HG02885 (cell line): ENCODE measurements around the gene ABLIM2.
A peak's percentile ranks its signal among the peaks of the same experiment; 100 is the strongest.

Experiments used
- ATAC-seq: cut with Tn5 transposase; IDR thresholded peaks from one replicate; pipeline ENCODE4 v1.9.1; 2021; ENCODE audit warnings: mild to moderate bottlenecking; ENCODE audit not compliant: unreplicated experiment, poor library complexity

ABLIM2 gene

DNA sequence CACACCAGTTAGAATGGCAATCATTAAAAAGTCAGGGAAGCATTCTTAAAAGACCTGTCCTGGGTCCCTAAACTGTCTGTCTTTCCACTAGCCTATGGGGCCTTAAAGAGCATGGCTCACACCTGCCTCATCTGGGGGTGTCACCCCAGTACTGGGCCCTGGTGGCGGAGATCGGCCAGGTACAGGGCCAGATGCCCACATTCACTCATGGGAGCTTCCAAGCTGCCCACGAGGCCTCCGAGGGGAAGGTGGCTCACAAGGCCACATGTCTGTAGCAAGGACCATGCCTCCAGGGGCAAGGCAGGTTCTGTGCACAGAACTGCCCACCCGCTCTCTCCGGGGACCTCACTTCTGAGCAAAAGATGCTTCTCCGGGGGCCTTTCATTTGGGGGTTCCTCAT, 163.5 kb downstream of the ABLIM2 start:
- no peak for ATAC-seq

- ATAC-seq = no peak
These were observed 164.9 kb downstream of the ABLIM2 start for GRCh38 chr4:7993671-7994070.

DNA sequence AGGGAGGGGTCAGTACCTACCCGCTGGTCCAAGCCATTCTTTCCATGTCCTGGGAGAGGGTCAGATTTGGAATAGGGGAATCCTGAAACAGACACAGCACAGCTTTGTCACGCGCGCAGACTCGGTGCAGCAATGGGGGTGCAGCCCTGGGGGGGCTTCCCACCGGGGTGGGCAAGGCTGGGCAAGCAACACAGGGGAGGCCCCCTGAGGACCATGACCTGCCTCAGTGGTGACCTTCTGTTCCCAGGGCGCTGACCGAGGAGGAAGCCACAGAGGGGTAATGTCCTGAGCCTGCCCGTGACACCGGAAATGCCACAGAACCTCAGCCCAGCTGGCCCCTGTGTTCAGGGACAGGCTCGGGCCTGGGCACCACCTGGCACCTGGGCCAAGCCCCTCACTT, 165.8 kb downstream of the ABLIM2 start:
- ATAC-seq = no peak

- ATAC-seq = no peak
These were observed 167.7 kb downstream of the ABLIM2 start for GRCh38 chr4:7990807-7991459.

DNA sequence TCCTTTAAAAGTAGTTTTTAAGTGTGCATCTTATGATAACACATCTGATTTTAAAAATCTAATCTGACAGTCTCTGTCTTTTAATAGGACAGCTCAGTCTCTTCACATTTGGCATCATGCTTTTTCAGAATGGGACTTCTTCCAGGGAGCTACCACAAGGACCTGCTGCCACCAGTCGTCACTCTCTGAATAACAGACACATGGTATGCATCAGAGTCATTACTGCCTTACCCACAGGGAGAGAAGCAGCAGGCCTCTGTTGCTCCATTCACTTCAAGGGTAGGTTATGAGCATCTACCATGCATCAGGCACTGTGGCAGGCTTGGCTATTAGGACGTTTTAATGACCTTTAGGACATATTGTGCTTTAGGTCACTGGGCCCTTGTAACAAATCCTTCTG, 169.0 kb downstream of the ABLIM2 start:
- ATAC-seq = no peak

DNA sequence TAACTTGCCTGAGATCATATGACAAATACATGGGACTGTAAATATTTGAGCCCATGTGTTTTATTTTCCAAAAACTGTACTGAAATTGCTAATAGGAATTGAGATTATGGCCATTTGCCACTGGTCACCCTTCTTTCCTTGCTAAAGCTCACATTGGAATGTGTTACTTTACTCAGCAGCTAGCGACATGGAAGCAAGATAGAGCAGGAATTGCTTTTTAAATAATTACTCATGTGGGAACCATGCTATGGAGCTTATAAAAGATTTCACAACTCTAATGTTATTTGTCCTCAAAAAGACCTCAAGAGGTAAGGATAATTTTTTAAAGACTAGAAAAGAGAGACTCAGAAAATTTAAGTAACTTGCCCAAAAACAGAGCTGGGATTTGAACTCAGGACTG, 170.2 kb downstream of the ABLIM2 start:
- no peak for ATAC-seq

DNA sequence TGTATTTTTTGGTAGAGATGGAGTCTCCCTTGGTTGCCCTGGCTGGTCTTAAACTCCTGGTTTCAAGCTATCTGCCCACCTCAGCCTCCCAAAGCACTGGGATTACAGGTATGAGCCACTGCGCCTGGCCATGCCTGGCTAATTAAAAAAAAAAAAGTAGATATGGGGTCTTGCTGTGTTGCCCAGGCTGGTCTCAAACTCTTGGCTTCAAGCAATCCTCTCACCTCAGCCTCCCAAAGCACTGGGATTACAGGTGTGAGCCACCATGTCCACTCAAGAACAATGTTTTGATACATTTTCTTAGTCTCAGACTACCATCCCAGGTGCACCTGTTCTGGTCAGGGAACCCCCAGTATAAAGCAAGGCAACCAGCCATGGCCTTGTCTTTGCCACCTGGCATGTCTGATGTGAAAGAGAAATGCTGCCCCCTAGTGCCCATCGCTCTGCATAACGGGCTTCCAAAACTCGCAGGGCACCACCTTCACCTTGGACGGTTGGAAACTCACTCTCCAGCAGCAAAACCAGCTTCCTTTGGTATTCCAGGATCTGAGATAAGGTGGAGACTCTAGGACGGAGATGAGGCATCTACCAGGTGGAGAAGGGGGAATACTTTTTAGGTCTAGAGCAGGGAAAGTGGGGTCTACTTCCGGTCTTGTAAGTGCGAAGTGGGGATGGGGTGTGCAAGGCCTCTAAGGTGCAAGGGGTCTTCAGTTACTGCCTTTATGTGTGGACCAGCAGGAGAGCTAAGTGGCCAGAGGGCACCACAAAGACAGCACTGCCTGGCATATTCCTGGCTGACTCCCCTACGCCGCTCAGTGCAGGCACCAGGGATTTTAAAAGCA, 171.2 kb downstream of the ABLIM2 start:
- ATAC-seq = peak; percentile 79

GRCh38 chr4:7985891-7986441, 172.6 kb downstream of the ABLIM2 start:
- ATAC-seq = no peak

GRCh38 chr4:7985072-7985471, 173.5 kb downstream of the ABLIM2 start:
- no peak for ATAC-seq

DNA sequence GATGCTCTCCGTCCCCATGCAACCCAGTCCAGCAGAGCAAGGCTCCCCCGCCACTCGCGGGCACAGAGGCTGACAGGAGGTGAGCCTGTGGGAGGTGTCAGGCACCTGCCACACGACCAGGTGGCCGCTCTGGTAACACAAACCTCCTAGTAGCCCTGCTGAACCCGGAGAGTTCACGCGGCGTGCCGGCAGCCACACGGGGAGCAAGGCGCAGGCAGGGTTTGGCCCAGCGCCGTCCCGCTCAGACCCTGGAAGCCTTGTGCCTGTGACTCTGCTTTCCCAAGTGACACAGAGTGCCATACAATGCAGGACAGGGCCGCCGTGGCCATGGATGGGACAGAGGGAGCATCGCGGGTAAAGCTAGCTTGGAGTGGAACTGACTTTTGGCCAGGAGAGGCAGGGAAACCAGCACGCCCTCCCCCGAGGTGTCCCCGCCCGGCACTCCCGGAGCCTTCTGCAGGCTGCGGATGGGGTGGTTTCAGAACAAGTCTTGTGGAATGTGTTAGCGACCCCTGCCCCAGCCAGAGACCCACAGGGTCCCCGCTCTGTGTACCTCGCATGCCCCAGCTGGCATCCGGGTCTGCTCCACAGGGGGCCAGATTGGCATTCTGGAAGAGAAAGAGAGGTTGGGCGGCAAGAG, 174.2 kb downstream of the ABLIM2 start:
- no peak for ATAC-seq

DNA sequence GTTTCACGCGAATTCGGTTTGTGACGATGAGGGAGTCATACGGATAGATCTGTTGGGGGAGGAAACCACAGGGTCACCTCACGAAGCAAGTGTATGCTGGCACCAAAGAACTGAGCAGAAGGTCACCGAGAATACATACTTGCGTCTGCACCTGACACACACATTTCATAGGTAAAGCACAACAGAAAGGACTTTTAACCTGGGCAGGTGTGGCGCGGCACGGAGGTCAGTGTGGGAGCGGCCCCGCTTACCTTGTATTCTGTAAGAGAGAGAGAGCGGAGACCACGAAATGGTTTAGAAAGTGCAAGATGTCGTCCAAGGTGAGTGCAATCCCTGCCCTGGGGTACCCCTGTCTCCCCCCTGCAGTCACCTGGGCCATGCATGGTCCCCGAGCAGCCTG, 175.3 kb downstream of the ABLIM2 start:
- no peak for ATAC-seq

DNA sequence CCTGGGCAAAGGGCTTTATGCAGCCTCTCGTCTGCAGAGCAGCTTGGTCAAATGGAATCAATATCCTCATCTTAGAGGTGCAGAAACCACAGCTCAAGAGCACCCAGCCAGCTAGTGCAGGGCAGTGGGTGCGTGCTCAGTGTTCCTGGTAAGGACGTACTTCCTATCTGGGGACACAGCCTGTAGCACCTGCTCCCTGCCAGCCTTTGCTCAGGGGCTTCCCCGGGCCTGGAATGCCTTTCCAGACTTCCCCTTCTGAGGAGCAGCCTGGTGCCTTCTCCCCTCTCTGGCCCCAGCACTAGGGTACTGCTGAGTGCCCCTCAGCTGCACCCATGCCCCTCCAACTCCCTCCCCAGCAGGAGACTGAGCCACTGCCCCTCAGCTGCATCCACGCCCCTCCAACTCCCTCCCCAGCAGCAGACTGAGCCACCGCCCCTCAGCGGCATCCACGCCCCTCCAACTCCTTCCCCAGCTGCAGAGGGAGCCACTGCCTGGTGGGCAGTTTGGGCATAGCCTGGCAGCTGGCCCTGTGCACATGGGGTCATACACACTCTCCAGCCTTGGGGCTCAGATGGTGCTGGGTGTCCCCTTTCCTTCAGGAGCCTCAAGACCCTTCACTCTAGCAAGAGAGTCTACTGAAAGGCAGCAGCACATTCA, 176.7 kb downstream of the ABLIM2 start:
- ATAC-seq = no peak

DNA sequence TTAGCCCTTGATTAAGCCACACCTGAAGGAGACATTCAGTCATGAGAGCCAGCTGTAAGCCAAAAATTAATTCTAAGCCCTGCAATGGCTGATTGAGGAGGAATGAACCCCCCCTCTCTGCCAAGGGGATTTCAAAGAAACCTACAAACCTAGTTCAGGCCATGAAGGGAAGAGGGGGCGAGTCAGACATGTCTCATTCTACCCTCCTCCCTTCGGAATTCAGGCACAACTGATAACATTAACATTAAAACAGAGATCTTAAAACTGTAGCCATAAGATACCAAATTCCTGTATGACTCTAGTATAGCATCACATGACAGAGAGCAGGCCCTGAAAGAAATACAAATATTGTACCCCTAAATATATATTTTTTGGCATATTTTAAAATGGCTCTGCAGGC, 178.6 kb downstream of the ABLIM2 start:
- no peak for ATAC-seq

- no peak for ATAC-seq
These were observed 179.0 kb downstream of the ABLIM2 start for GRCh38 chr4:7979652-7979968.

DNA sequence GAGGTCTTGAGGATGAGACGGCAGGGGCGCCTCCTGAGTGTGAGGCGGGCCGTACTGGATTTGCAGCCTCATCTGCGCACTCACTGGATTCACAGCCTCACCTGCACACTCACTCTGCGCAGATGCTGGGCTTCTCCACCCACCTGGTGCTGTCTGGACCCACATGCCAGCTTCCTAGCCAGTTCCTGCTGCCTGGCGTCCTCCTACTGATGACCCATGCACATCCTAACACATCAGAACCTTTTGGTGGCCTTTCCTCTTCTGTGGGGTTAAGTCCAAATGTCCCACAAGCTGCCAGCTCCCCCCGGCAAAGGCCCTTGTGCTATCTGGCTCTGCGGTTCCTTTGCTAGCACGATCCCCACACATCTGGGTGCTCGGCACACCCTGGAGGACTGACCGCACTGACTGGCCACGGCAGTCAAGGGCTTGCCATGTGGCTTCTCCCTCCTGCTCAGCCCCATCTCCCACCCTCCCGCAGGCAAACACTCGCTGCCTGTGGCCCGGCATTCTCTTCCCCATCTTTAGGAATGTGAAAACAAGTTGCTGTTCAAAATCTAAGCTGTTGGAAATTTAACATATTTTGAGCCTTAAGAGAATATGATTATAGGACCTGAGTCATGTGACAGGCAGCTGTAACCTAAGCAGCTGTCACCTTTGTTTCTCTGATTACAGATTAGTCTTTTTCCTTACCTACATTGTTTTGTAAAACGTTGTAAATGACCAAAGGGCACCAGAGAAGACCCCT, 179.5 kb downstream of the ABLIM2 start:
- ATAC-seq = no peak

DNA sequence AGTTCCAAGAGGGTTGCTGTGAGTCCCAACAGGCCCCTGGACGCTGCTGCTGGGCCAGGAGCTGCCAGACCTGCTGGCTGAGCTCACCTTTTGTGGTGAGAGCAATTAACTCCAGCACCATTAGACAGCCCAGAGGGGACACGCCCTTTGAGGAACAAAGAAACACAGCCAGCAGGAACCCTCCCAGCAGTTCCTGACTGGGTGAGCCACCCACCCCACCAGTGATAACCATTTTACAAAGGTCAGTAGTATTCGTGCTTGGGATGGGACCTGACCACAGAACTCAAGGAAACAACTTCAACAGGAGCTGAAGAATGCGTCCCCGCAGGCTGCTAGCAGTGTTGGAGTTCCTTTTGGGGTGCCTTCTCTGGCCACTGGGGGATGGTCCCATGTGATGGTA, 180.1 kb downstream of the ABLIM2 start:
- no peak for ATAC-seq

DNA sequence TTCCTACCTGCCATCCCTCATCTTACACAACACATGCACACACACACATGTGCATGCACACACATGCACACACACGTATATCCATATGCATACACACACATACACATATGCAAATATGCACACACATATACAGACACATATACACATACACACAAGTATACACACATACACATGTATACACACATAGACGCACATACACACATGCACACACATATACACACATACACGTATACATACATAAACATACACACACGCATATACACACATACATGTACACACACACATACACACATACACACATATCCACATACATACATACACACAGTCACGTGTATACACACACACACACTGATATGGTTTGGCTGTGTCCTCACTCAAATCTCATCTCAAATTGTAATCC, 182.0 kb downstream of the ABLIM2 start:
- ATAC-seq = no peak

DNA sequence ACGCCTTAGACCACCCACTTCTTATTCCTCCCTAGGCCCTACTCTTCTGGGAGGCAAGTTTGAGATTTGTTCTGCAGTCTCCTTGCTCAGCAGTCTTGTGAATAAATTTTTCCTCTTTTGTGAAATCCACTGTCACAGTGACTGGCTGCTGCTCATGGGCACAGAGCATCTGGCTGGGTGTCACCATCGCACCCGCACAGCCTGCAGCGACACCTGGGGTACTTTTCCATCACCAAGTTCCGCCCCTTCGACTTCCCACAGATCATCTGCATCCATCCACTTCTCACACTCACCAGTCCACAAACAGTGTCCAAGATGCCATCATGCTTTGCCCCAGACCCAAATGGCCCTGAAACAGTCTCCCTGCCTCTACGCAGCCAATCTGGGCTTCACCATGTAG, 182.6 kb downstream of the ABLIM2 start:
- ATAC-seq = no peak

DNA sequence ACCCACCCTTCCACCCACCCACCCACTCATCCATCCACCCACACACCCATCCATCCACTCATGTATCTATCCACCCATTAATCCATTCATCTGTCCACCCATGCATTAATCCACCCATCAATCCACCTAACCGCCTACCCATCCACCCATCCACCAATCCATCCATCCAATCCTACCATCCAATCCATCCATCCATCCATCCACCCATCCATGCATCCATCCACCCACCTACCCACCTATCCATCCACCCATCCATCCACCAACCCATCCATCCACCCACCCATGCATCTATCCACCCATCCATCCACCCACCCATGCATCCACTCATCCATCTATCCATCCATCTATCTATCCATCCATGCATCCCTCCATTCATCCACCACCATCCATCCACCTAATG, 184.2 kb downstream of the ABLIM2 start:
- ATAC-seq = no peak

DNA sequence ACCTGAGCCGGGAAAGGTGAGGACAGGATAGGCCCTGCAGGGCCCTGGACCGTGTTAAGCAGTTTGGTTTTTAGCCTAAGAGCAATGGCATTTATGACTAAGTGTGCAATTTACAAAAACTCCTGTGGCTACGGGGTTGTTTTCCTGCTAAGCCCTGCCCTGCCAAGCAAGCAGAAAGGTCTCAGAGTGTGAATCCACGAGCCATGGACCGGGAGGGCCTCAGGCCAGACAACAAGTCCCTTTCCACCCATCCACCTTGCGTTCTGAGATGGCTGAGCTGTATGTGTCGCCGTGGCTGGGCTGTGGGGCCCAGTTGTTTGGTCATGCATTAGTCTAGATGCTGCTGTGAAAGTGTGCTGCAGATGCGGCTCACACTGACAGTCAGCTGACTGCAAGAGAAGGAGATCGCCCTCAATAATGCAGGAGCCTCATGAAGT, 185.1 kb downstream of the ABLIM2 start:
- ATAC-seq = no peak
